K562 (cell line): ENCODE measurements around the gene USP28. TPM values are rescaled to one million over a fixed set of nuclear protein-coding genes. Genes with fewer than 3 reads are reported as not detected.
A peak's percentile ranks its signal among the peaks of the same experiment; 100 is the strongest.

Source experiments
- ATF3 ChIP-seq, 2 experiments: fragments of 450-650 bp in 1 of 2; sonication (generic) in 1 of 2; formaldehyde crosslinking in 1 of 2; IDR thresholded peaks in 1 of 2; conservative IDR thresholded peaks in 1 of 2; 2 replicates each; pipeline versions ENCODE4 v1.6.1 to v1.8.1; 2016 to 2023; ENCODE audit warnings: mild to moderate bottlenecking in 2 of 2, moderate library complexity in 2 of 2, inconsistent platforms in 1 of 2, missing genetic modification reagents in 1 of 2
- E2F4 ChIP-seq: sonication (generic); formaldehyde crosslinking; IDR thresholded peaks from 2 replicates; pipeline ENCODE4 v1.8.0; 2022; ENCODE audit warnings: mild to moderate bottlenecking, low read depth, missing genetic modification reagents
- ELF4 ChIP-seq: fragments of 450-650 bp; formaldehyde crosslinking; IDR thresholded peaks from 2 replicates; pipeline ENCODE4 v1.4.0; 2022; ENCODE audit warnings: missing genetic modification characterization
- KDM5B ChIP-seq: fragments of 200-600 bp; sonication (generic); IDR thresholded peaks from 2 replicates; pipeline ENCODE4 v1.6.1; 2012; ENCODE audit warnings: low read depth, mild to moderate bottlenecking, moderate library complexity, low read length, control low read depth, inconsistent platforms; ENCODE audit not compliant: insufficient replicate concordance
- MAX ChIP-seq: sonication (generic); formaldehyde crosslinking; IDR thresholded peaks from 2 replicates; pipeline ENCODE4 v1.9.0; 2022; ENCODE audit warnings: mild to moderate bottlenecking, missing genetic modification reagents
- MECOM ChIP-seq: fragments of 250-450 bp; sonication (Bioruptor Pico); IDR thresholded peaks from 2 replicates; pipeline ENCODE4 v1.8.0; 2022; ENCODE audit warnings: inconsistent platforms
- MLX ChIP-seq, 2 experiments: fragments of 450-650 bp in 1 of 2; sonication (generic) in 1 of 2; formaldehyde crosslinking; conservative IDR thresholded peaks; 2 replicates each; pipeline versions ENCODE4 v1.4.0 to v1.8.1; 2020 to 2022; ENCODE audit warnings: mild to moderate bottlenecking in 1 of 2, missing genetic modification reagents in 1 of 2
- NFE2L1 ChIP-seq: fragments of 450-650 bp; IDR thresholded peaks from 2 replicates; pipeline ENCODE4 v1.6.1; 2016; ENCODE audit warnings: missing genetic modification characterization, low read depth, mild to moderate bottlenecking, missing compliant biosample characterization, moderate library complexity, borderline replicate concordance
- PATZ1 ChIP-seq: fragments of 250-450 bp; sonication (Bioruptor Pico); IDR thresholded peaks from 2 replicates; pipeline ENCODE4 v1.5.0; 2020; ENCODE audit warnings: mild to moderate bottlenecking, borderline replicate concordance
- RFX1 ChIP-seq: fragments of 450-650 bp; IDR thresholded peaks from 2 replicates; pipeline ENCODE4 v1.6.1; 2016; ENCODE audit warnings: mild to moderate bottlenecking, moderate library complexity
- RUNX1 ChIP-seq: sonication (generic); IDR thresholded peaks from 2 replicates; pipeline ENCODE4 v1.6.1; 2016; ENCODE audit warnings: antibody characterized with exemption, low read depth
- SIRT6 ChIP-seq: IDR thresholded peaks from one replicate; pipeline ENCODE4 v1.6.1; 2012; ENCODE audit warnings: low read depth, mild to moderate bottlenecking, control low read depth, inconsistent platforms, low read length, moderate library complexity
- SMAD4 ChIP-seq: fragments of 250-450 bp; sonication (Bioruptor Pico); conservative IDR thresholded peaks from 2 replicates; pipeline ENCODE4 v1.8.0; 2021; ENCODE audit warnings: inconsistent platforms, mild to moderate bottlenecking, moderate library complexity
- TARDBP ChIP-seq: fragments of 450-650 bp; IDR thresholded peaks from 2 replicates; pipeline ENCODE4 v1.6.1; 2016
- VEZF1 ChIP-seq: fragments of 200-800 bp; sonication (Bioruptor generic); IDR thresholded peaks from 2 replicates; pipeline ENCODE4 v1.6.1; 2017; ENCODE audit warnings: missing genetic modification characterization, missing compliant biosample characterization
- ZBTB8A ChIP-seq: fragments of 450-650 bp; IDR thresholded peaks from 2 replicates; pipeline ENCODE4 v1.6.1; 2018; ENCODE audit warnings: mild to moderate bottlenecking, moderate library complexity; ENCODE audit not compliant: partially characterized antibody
- ZKSCAN3 ChIP-seq: fragments of 250-450 bp; sonication (Bioruptor Pico); IDR thresholded peaks from 2 replicates; pipeline ENCODE4 v1.4.0; 2020
- ZNF431 ChIP-seq: sonication (generic); formaldehyde crosslinking; IDR thresholded peaks from 2 replicates; pipeline ENCODE4 v1.8.0; 2022; ENCODE audit warnings: mild to moderate bottlenecking, missing genetic modification reagents
- ZNF707 ChIP-seq: fragments of 250-450 bp; sonication (Bioruptor Pico); conservative IDR thresholded peaks from 2 replicates; pipeline ENCODE4 v1.8.0; 2022; ENCODE audit warnings: inconsistent platforms, mild to moderate bottlenecking, moderate library complexity
- ZSCAN32 ChIP-seq: fragments of 450-650 bp; formaldehyde crosslinking; IDR thresholded peaks from 2 replicates; pipeline ENCODE4 v1.4.0; 2020; ENCODE audit warnings: mild to moderate bottlenecking, moderate library complexity
- polyA plus RNA-seq, 8 experiments: library from polyadenylated mRNA; depleted of rRNA in 4 of 8; stranded (reverse) in 5 of 8; unstranded in 3 of 8; fragments of >200 nt; fragmentation: Nextera tagmentation in 2 of 8; fragmentation: Illumina TruSeq in 1 of 8; extraction: Ambion mirVana in 2 of 8; extraction: Trizol in 1 of 8; gene quantifications; 2 replicates each; pipeline versions ENCODE4 v1.2.1 to v1.2.3, GENCODE V29; 2011 to 2014; ENCODE audit warnings: inconsistent platforms in 1 of 8, missing spikeins in 1 of 8
- total RNA-seq, 7 experiments: library from RNA; depleted of rRNA in 6 of 7; stranded (reverse); fragments of >200 nt in 6 of 7; fragmentation: Illumina TruSeq in 2 of 7; extraction: Trizol in 2 of 7; gene quantifications; 2 replicates each; pipeline versions ENCODE4 v1.2.1 to v1.2.3, GENCODE V29; 2011 to 2021; ENCODE audit warnings: low replicate concordance in 1 of 7

Gene USP28
- total and polyA plus RNA-seq, 9 of the 15 experiments (the other 6 are each of a cell fraction or from before 2014, with no cell fraction given): 3.7 to 42.7 (median 20.3) TPM

GRCh38 chr11:113875234-113876073, at the start of gene USP28 (continued):
- no peak for TF ChIP-seq NFE2L1 (tag)
- TF ChIP-seq KDM5B: peak; percentile 85
- TF ChIP-seq MAX: peak; percentile 80
- no peak for TF ChIP-seq ATF3 (IDR thresholded peaks at IDR 0.05)
- 0 out of 2 replicates have a peak, but pooled peaks have one; percentile 25 for TF ChIP-seq ATF3 (CRISPR knock-in tag; conservative IDR thresholded peaks at IDR 0.05)
- no peak for TF ChIP-seq TARDBP
- no peak for TF ChIP-seq E2F4 (CRISPR knock-in tag)
- TF ChIP-seq ZNF707: no peak
- no peak for TF ChIP-seq SIRT6
- peak; percentile 45; the same call in 1 of the 2 replicates for TF ChIP-seq MECOM (CRISPR knock-in tag)
- no peak for TF ChIP-seq ZBTB8A
- no peak for TF ChIP-seq RUNX1
- no peak for TF ChIP-seq ZSCAN32 (CRISPR knock-in tag)
- TF ChIP-seq ELF4: no peak
- peak; percentile 79 for TF ChIP-seq SMAD4 (CRISPR knock-in tag)
- peak; percentile 84 for TF ChIP-seq VEZF1
- no peak for TF ChIP-seq MLX (CRISPR knock-in tag; conservative IDR thresholded peaks at IDR 0.05)
- no peak for TF ChIP-seq RFX1
- TF ChIP-seq PATZ1 (CRISPR knock-in tag): no peak
- no peak for TF ChIP-seq ZKSCAN3 (CRISPR knock-in tag)
- TF ChIP-seq ZNF431 (CRISPR knock-in tag): no peak
